ENCODE results near the gene CMIP.
"Not testable (repeated sequence)": the region's sequence is repeated elsewhere in the genome, so short reads cannot be mapped to it uniquely, and the experiment has no call there.

Gene CMIP

DNA sequence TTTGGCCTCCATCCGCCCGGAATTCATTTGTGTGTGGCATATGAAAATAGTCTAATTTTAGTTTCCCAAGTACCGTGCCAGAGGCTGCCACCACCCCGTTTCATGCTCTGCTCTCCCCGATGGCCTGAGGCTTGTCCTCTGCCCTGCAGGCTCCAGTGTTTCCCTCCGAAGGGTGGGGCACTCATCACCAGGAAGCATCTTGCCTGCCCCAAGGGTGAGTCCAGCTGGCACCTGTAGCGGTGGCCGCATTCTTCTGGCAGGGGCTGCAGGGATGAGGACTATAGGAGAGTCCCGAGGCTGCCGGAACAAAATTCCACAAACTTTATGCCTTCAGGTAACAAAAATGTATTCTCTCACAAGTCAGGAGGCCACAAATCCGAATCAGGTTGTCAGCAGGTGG, 23.1 kb upstream of the CMIP start:
- no peak for DNase-seq (ENCODE audit: low spot score)

- DNase-seq (ENCODE audit: low spot score): not testable (repeated sequence)
These were observed 22.5 kb upstream of the CMIP start for GRCh38 chr16:81422153-81422552.

GRCh38 chr16:81424771-81425170, 19.8 kb upstream of the CMIP start:
- peak; percentile 42 for DNase-seq (ENCODE audit: low spot score)

GRCh38 chr16:81427219-81427618, 17.4 kb upstream of the CMIP start:
- no peak for DNase-seq (ENCODE audit: low spot score)

GRCh38 chr16:81429045-81429521, 15.5 kb upstream of the CMIP start:
- DNase-seq (ENCODE audit: low spot score): peak; percentile 81

DNA sequence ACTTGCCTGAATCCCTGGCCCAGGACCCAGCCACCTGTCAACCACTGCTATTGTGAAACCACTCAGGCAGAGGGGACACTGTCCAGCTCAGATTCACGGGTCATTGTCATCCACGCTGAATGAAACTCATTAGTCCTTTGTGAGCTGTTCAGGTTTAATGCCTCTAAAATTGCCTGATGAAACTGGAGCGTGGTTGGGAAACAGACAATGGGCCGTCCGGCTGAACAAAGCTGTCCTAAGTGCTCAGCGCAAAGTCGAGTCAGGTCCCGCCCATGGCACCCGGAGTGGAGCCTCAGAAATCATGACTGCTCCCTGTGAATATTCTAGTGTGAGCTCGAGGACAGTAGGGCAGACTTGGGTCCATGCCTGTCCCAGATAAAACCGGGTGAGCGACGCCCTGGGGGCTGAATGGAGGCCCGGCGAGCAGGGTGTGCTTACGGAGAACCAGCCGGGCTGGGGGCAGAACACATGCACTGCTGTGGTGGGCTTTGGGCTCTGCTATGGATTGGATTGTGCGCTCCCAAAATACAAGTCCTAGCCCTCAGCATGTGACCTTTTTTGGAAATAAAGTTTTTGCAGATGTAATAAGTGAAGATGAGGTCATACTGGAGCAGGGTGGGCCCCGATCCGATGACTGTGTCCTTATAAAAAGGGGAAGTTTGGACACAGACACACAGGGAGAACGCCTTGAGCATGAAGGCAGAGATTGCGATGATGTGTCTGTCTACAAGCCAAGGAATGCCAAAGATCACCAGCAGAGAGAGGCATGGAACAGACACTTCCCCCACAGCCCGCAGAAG, 12.9 kb upstream of the CMIP start:
- DNase-seq (ENCODE audit: low spot score): no peak

GRCh38 chr16:81432937-81433557, 11.6 kb upstream of the CMIP start:
- DNase-seq (ENCODE audit: low spot score): peak; percentile 94

DNA sequence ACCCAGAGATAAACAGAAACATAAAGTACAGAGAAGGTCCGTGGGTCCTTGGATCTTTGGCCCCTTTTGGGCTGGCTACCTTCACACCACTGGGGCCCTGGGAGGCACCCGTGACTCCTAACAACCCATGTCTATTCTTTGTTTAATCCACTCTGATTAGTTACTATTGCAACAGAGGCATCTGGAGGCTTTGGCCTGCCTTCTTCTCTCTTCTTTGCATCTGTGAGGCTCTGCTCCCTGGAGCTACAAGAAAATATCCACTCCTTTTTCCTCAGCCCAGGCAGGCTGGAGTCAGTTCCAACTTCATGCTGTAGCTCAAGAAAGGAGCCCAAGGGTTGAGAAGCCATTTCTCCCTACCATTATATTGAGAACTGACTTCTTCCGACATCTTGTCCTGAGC, 9.5 kb upstream of the CMIP start:
- no peak for DNase-seq (ENCODE audit: low spot score)

GRCh38 chr16:81435567-81435966, 9.0 kb upstream of the CMIP start:
- DNase-seq (ENCODE audit: low spot score): no peak

- DNase-seq (ENCODE audit: low spot score): no peak
These were observed 8.2 kb upstream of the CMIP start for GRCh38 chr16:81436386-81436785.

- DNase-seq (ENCODE audit: low spot score): no peak
These were observed 6.7 kb upstream of the CMIP start for GRCh38 chr16:81437865-81438264.

- no peak for DNase-seq (ENCODE audit: low spot score)
These were observed 3.5 kb upstream of the CMIP start for GRCh38 chr16:81440888-81441761.

DNA sequence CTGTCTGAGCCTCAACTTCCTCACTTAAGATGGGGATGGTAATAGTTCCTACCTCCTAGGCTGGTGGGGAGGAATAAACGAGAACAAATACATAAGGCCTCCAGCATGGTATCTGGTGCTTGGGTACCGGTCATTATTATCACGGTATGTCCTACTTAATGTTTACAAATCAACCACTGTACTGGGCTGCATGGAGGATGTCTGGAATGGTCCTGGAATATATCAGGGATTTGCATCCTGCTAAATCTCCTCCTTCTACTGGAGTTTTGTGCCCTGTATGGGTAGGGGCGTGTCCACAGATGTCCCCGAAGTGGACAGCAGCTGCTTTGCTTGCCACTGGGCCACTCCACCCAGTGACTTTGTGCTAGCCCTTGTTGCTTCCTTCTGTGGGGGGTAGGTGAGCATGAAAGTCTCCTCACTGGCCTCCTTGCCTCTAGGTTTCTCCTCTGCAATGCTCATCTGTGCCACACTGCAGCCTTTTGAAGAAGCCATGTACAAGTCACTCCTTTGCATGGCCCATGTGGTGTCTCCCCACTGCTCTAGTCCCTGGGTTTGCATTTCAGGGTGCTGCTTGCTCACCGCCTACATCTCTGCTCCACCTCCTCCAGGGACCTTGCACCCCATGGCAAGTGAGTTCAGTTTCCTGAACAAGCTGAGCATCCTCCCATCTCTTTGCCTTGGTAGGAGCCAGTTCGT, 2.2 kb upstream of the CMIP start:
- DNase-seq (ENCODE audit: low spot score): peak; percentile 30

DNA sequence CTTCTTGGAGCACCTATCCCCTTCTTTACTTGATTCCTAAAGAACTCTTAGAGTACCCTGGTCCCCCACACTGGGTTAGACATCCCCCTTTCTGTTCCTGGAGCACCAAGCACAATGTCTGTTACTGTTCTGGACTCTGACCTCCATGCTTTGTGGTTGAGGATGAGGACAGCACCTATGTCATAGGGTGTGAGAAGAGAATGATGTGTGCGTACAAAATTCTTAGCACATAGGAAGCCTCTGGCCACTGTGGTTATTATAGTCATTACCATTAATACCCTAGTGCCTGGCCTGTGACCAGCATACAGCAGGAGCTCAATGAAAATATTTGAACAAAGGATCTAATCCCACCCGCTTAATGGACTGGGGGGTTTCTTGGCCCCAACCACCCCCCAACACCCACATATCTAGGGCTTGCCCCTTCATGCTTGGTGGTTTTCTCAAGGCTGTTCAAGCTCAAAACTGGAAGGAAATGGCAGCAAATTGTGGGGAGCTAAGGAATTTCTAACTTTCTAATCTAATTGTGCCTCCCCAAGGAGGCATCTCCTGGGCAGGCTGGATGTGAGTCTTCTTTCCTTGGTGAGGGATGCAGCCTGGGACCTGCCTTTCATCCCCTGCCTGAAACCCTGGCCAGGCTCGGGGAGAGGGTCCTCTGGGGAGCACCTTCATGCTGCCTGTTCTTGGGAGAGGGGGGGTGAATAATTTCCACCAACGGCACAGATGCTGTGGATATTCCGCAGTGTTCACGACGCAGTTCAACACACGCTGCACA, 1.5 kb upstream of the CMIP start:
- DNase-seq (ENCODE audit: low spot score): no peak

DNA sequence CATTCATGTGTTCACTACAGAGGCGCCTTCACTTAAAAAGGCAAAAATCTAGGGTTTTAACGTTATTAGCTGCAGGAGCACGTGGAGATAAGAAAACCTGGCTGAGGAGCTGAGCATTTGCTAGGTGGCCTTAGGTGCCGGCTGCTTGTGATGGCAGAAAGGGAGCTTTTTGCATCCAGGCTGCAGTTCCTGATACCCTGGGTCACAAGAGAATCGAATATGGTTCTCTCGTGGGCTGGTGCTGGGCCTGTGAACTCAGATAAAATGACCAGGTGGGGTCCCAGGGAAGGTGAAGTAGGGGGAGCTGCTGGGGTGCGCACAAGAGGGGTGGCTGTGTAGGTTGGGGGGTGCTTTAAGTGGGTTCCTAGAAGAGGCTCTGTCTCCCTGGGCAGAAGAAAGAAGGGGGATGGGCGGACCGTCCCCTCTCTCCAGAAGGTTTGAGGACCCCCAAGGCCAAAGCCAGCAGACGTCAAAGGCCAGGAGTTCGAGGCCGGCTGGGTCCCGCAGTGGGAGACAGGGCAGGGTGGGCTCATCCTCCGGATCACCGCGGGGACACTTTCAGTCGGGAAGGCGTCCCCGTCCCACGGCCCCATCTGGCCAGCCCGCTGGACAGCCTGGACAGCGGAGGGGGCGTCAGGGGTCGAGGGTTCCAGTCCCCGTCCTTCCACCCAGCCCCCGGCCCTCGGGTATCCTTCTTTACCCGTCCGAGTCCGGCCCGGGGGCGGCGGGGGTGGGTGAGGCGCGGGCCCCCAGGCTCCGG, 740 bp upstream of the CMIP start:
- DNase-seq (ENCODE audit: low spot score): peak; percentile 31

GRCh38 chr16:81445143-81445961, 744 bp downstream of the CMIP start:
- peak; percentile 66 for DNase-seq (ENCODE audit: low spot score)

- DNase-seq (ENCODE audit: low spot score): peak; percentile 35
These were observed 1.6 kb downstream of the CMIP start for GRCh38 chr16:81445966-81446906.

DNA sequence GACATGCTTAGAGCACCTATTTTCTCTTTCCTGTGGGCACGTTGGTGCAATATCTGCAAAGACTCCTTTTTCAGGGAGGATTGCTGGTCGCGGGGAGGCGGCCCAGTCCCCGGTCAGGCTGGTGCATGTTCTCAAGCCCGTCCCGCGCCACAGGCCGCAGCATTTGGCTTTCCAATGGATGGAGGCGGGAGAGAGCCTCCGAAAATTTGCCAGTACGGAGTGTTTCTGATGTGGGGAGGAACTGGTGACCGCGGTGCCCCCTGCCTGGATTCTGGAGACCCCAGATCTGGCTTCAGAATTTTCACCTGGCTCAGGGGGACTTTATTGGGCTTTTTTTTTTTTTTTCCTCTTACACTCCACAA, 2.3 kb downstream of the CMIP start:
- no peak for DNase-seq (ENCODE audit: low spot score)

Data from NAMALWA (cell line).